Putamen (tissue), 1 donor: ENCODE data around the gene PTRHD1.
"Not testable (repeated sequence)": the region's sequence is repeated elsewhere in the genome, so short reads cannot be mapped to it uniquely, and the experiment has no call there.

Source experiments
- DNase-seq: peaks from one replicate; pipeline ENCODE4 v3.0.0-alpha.2; 2016; ENCODE audit warnings: low spot score

Gene PTRHD1, protein sequence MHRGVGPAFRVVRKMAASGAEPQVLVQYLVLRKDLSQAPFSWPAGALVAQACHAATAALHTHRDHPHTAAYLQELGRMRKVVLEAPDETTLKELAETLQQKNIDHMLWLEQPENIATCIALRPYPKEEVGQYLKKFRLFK

DNA sequence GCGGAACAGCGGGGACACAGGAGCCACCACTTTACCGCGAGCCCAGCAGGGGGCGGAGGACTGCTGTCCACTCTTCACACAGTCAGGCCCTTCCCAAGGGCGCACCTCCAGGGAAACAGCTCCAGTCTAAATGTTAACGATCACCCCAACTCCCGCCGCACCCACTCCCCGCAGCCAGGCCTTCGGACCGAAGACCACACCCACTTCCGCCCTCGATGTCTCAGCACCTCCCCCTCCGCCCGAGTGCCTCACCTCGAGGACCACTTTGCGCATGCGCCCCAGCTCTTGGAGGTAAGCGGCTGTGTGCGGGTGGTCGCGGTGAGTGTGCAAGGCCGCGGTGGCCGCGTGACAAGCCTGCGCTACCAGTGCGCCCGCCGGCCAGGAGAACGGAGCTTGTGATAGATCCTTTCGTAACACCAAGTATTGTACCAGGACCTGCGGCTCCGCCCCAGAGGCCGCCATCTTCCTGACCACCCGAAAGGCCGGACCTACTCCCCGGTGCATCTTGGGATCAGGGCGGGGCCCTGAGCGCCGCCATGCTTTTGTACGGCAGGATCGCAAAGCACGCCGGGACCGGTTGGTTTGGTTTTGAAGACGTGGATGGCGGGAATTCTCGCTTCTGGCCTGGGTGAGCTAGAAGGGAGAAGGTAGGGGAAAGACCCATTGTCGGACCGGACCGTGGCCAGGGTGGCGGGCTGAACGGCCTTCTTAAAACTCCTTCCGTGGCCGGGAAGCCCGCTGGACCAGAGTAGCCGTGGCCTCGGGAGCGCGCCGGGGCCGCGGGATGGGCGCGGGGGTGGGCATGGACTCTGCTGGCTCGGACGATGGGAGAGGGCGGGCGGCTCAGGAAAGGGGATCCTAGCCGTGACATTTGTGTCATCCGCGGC, at the start of gene PTRHD1, which contains the start of gene CENPO:
TSS of gene PTRHD1 (minus strand) at position 518 of the 887 bp plus-strand sequence. CDS start at position 504, 14 bp downstream.
TSS of gene CENPO (plus strand) at position 552 of the 887 bp plus-strand sequence. CDS start 495 bp downstream, outside the sequence.
- peak; percentile 96 for DNase-seq

DNA sequence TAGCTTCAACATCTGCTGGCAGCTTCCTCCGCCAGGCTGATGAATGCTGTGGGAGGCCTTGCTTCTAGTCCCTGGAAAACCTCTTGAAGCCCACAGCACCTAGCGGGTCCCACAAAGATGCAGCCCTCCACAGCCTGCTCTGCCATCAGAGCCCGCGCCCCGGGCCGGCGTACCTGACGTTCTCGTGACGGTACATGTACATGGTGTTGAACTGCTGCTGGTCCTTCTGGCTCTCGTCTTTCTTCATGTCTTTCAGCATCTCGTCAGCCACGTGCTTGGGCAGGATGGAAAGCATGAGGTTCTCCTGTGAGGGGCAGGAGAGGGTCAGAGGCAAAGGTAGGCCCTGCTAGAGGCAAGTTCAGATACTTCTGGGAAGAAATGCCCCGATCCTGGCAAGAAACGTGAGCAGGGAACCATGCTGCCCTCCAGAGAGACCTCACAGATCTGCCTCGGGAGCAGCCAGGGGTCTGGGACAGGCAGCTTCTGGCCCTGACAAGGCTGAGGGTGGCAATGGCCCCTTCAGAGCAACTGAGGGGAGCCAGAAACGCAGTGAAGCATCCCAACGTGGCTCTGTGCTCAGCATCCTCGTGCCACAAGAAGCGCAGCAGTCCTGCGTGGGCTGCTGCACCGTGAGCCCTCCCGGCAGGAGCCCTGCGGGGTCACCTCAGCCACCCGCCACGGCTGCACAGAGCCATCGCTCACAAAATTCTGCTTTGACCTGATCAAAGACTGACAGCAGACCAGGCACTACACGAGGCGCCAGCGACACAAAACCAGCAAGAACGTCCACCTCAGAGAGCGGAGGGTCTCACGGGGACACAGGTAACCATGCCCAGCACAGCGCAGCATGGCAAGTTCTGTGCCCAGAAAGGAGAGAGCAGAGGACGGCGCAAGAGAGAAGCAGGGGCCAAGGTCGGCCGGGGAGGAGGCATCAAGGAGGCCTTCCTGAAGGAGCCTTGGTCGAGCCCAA, 49.2 kb upstream of the PTRHD1 start:
- DNase-seq: no peak

DNA sequence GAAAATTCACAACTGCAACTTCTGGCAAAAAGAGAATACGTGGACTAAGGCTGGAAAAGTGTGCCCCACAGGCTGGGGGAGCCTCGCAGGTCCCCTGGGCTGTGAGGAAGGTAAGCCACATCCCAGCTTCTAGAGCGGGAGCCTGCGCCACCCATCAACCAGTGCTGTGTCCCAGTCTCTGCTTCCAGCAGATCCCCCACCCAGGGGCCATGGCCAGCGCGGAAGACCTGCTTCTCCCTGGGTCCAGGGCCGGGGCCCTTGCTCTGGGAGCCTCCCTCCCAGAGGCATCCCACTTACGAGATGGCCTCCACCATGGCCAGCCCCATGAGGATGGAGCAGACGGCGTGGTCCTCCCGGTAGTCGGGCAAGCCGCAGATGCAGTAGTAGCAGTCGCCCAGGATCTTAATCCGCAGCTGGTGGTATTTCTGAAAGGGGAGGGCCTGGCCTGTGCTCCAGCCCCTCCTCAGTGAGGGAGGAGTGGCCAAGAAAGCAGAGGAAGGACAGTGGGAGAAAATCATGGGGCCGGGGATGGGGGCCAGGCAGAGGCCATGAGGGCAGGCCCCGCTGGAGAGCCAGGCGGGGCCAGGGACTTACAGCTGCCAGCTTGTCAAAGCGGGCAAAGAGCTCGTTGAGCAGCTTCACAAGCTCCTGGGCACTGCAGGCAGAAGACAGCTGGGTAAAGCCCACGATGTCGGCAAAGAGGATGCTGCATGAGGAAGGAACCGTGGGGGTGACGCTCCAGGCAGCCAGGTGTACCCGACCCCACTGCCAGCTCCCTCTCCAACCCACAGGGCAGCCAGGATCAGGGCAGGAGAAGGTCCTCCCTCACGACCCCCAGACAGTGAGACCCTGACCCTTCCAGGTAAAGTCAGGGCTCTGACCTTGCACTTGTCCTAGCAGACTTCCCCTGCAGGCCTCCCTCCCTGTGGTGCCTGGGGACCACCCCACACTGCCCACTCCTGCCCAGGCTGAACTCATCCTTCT, 48.1 kb upstream of the PTRHD1 start:
- DNase-seq: no peak

DNA sequence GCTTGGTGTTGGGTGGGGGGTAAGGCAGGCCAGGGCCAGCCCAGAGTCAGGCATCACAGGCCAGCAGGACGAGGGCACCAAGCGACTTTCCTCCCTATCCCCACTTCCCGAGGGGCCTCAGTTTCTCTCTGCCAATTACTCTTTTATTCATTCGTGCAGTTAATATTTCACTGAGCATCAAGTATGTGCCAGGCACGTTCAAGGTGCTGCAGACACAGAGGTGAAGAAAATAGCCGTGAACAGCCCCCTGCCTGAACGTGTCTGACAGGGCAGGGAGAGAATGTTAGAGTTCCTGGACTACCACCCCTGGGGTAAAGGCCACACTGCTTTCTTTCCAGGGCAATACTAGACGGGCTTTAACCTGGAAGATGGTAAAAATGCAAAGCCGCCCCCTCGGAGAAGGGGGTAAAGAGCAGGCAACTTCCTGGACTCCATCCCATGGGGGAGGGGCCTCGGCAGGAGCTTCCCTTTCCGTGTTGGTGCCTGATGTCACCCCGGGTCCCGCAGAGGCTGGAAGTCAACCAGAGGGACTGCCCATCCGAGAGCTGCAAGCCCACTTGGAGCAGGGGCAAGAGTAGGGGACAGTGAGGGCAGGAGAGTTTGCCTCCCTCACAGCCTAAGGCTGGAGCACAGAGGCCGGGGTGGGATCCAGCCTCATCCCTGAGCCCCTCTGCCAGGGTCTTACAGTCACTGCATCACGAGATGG, 47.1 kb upstream of the PTRHD1 start:
- no peak for DNase-seq

DNA sequence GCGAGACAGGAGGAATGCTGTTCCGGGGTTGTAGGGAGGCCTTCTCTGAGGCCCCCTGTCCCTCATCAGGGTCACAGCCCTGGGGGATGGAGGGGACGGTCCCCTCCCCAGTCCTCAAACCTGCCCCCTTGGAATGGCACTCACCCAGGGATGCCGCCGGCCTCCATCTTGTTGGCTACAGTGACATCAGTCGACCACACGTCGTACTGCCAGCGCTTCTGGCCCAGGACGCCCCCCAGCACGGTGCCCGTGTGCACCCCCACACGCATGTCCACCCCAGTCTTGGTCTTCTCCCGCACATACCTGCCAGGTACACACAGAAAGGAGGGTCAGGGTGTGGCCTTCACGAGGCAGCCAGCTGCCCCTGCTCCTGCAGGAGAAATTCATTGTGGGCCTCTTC, 46.5 kb upstream of the PTRHD1 start:
- no peak for DNase-seq

DNA sequence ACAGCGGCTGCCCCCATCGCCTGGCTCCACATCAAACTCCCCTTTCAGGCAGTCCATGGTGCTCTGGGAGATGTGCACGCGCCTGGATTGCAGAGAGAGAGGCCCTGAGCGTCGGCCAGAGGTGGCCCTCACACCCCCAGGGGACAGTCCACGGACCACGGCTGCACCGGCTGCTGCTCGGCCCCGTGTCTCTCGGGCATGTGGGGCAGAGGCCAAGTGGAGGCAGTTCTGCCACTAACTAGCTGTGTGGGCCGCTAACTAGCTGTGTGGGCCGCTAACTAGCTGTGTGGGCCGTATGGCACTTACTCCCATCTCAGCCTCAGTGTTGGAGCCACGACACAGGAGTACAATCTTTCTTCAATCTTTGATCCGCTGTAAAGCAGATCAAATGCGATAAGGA, 45.4 kb upstream of the PTRHD1 start:
- DNase-seq: no peak

DNA sequence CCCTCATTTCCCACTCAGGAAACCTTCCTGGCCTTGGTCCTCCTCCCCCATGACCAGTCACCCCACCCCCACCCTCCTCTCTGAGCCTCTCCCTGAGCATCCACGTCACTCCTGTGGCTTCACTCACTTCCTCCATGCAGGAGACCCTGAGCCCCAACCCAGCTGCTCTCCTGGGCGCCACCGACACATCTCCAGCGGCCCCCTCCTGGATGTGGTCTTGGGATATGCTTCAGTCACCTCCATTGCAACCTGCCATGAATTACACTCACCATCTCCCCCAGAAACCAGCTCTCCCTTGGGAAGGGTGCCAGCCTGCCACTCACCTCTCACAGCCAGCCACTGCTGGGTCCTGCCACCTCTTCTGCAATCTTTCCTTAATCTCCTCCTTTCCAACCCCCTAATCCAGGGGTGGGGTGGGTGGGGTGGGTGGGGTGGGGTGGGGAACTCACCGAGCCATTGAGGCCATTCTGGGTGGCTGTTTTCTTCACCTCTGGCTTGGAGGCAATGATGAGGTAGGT, 44.9 kb upstream of the PTRHD1 start:
- DNase-seq: no peak

DNA sequence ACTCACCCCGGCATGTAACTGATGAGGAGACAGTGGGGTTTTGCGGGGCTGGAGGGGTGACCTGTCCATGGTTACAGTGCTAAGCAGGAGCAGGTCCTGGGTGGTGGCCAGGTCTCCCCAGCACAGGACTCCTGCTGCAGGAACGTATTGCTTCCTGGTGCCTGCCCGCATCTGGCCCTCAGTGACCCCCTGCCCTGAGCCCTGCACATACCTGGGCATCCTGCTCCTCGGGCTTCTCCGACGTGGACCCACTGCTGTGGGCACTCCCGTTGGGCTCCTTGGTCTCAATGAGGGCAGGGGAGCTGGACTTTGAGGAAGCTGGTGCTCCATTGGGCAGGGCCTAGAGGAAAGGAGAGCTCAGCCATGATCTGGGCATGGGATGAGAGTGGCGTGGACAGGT, 43.5 kb upstream of the PTRHD1 start:
- DNase-seq: no peak

DNA sequence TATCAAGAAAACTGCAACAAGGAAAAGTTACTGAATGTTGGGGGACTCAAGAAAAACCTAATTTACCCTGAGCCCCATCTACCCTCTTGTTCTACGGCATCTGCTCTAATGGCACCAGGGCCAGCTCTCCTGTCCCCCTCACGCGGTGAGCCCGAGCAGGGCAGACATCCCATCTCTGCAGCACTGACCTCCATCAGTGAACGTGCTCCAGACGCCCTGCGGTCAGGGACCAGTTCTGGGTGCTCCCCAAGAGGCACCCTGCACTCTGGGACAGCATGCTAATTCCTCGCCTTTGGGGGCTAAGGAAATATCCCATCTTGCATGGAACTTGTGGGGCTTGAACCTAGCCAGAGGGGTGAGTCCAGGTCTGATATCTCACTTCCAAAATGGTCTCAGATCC, 43.0 kb upstream of the PTRHD1 start:
- DNase-seq: no peak

DNA sequence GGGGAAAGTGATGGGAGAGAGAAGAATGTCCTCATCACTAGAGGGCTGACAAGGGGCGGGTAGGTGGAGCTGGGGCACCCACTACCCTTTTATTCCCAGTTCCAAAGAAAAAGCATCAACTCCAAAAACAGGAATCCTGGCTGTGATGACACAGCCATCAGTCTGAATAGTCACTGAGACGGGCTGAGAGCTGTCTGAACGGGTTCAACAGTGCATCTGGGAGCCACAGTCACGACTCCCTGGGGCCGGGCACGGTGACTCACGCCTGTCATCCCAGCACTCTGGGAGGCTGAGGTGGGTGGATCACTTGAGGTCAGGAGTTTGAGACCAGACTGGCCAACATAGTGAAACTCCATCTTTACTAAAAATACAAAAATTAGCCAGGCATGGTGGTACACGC, 42.2 kb upstream of the PTRHD1 start:
- DNase-seq: not testable (repeated sequence)

DNA sequence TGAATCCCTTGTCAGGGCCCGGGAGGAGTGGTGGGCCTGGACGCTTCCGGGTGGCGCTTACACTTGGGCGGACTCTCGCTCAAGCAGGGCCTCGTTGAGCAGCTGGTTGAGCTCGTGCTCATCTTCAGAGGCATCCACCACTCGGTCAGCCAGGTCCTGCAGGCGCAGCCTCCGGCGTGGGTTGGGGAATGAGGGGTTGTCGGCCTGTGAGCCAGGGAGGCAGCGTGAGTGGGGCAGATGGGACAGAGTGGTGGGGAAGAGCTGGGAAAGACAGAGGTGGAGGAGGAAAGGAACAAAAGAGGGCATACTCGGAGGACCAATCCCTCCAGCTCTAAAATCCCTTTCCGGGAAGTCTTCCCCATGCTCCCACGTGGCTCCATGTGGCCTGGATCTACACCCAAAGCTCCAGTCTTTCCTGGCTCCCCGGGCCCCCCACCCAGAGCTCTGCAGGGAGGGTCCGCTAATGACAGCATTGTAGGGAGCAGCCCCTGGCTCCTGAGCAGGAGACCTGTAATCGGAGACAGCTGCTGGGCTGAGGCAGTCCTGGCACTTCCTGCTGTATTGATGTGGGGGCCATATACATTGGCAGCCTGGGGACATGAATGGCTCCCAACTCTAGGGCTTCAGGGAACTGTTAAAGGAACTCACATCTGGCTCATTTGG, 41.7 kb upstream of the PTRHD1 start:
- no peak for DNase-seq

DNA sequence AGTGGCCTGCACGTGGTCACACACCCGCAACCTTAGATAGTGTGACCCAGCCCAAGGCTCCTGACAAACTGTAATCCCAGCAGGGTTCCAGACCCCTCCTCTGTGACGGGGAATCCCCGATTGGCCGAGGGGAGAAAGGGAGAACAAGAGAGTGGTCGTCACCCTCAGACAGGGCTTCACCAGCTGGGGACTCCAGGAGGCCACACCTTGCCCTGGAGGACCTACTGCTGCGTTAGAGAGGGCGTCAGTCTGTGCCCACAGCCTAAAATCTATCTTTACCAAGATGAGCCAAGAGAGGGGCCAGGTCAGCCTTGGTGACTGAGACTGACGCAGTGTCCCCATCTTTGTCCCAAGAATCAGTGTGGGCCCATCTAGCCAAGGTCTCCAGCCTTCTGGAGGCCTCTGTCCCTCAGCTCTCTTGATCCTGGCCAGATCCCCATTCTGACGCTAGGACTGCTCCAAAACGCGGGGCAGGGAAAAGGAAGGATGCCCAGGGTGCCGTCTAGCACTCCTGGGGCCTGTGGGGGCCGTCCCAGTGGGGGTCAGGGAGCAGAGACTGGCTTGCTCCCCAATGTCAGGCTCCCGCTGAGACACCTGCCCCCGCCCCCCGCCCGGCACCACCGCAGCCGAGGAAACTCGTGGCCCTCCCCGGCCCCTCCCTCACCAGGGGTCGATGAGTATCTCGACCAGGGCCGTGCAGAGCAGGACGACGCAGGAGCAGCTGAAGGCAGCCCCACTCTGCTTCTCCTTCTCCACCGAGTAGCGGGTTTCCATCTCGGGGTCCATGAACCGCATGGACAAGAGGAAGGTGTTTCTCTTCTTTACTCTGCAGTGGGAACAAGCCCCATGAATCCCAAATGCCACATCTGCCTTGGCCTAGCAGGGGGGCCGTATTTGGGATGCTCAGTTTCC, 40.9 kb upstream of the PTRHD1 start:
- DNase-seq: no peak

DNA sequence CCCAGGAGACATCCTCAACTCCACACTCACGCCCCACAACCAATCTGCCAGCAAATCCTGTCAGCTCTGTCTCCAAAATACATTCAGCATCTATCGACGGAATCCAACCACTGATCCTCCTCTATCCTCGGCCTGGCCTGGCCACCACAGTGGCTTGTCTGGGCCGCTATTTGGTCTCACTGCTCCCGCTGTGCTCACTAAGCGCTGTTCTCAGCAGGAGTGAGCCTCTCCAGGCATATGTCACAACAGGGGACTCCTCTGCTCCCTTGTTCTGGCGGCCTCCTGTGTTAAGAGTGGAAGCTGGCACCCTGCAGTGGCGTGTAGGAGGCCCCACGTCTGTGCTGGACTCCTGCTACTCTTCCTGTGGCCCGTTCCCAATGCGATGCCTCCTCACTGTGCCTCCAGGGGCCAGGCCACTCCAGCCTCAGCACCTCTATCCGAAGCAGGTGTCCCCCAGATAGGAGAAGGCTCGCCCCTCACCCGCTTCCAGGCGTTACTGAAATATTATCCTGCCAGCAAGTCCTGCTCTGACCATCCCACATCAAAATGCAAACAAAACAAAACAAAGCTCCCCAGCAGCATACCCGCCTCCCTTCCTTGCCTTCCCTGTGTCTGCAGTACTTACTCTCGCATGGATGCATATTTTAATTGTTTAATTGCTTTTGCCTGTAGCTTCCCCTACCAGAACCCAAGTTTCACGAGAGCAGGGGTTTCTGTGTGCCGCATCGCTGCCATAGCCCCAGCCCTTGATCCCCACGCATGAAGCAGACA, 39.9 kb upstream of the PTRHD1 start:
- DNase-seq: no peak

DNA sequence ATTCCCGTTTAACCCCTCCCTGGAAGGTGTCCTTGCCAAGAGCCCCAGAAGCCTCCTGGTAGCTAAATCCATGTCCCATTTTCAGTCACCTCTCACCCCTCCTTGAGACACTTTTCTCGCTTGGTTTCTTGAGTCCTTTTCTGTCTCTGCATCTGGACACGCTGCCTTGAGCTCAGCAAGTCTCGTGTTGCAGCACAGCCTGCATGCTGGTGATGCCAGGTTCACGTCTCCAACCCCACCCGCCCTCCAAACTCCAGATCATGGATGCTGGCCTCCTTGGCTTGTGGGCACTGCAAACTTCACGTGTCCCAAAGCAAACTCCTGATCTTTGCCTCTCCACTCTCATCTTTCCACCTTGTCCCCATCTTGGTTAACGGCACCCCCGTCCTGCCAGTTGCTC, 39.3 kb upstream of the PTRHD1 start:
- no peak for DNase-seq

DNA sequence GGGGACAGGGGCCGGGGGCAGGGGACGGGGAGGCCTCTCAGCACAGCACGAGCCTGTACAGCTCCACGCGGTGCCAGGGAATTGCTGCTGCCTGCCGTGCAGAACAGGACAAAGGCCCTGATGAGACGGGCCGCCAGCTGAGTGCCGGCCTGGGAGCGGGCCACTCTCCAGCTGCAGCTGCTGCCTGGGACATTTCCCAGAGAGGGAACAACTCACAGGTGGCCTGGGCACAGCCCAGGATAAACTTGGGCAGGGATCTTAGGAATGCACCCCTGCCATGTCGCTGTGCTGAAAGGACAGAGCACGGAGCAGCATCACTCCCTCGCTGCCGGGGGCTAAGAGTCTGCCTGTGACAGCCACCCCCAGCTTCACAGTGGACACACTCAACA, 38.9 kb upstream of the PTRHD1 start:
- DNase-seq: peak; percentile 77

DNA sequence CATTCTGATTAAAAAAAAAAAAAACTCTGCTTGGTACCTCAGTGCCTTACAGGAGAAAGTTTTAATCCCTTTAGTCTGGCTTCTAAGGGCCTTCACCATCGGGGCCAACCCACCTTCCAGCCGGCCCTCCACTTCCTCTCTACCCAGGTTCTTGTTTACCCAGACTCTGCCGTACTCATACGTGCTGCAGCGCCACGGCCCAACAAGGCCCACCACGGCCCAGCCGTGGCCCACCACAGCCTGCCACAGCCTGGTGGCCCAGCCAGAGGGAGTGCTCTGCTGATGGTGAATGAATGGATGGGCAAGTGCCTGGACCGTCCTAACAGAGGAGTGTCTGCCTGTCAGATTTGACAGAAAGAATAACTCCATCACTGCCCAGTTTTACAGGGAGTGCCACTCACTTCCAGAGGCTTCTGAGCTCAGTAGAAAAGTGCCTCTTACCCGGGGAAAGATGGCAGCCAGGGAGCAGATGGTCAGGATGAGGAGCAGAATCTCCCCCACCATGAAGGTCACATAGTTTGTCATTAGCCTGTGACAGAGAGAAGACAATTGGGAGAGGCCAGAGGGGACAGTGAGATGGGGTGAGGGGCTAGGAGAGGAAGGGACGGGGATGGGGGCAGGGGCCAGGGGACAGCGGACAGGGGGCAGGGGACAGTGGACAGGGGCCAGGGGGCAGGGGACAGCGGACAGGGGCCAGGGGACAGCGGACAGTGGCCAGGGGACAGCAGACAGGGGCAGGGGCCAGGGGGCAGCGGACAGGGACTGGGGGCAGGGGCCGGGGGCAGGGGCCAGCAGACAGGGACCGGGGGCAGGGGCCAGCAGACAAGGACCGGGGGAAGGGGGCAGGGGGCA, 38.3 kb upstream of the PTRHD1 start:
- no peak for DNase-seq

DNA sequence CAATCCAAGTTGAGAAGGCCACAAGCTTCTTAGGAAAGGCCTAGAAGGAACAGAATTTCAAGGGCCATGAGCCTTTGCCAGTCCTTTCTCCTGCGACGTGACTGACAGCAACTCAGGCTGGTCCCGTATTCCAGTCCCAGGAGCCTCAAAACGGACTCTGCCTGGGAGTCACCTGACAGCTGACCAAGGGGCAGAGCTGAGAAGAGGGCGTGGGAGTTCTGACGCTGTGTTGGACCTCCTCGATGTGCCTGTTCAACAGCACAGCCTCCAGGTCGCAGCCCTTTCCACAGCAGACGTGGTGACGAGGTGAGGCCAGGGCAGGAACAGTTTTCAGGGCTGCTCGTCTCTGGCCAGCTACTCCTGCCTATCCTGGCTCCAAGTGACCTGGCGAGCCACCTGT, 37.6 kb upstream of the PTRHD1 start:
- no peak for DNase-seq
